Fibroblast of villous mesenchyme (primary cell): ENCODE results near the gene MRPS23. TPM values are rescaled to one million over a fixed set of nuclear protein-coding genes. Genes with fewer than 3 reads are reported as not detected.

Experiments used
- DNase-seq: peaks from one replicate; pipeline ENCODE4 v3.0.0-alpha.2; 2010; ENCODE audit warnings: low read depth
- H3K4me3 ChIP-seq: 2 replicates; pipeline ENCODE4 v1.5.1; 2011; ENCODE audit warnings: low read depth, mild to moderate bottlenecking, low read length
- CTCF ChIP-seq: IDR thresholded peaks from 2 replicates; pipeline ENCODE4 v1.5.1; 2012; ENCODE audit warnings: low read depth, mild to moderate bottlenecking, low read length; ENCODE audit not compliant: insufficient read depth
- total RNA-seq: library from RNA; depleted of rRNA; stranded (reverse); fragments of >200 nt; gene quantifications from 2 replicates; pipeline ENCODE4 v1.2.3, GENCODE V29; 2012

Gene MRPS23
- total RNA-seq, 1 donor: 22.0 TPM

- H3K4me3 ChIP-seq: no peak overlapping the region
- no peak for DNase-seq
- TF ChIP-seq CTCF: peak; percentile 9
These were observed 15.6 kb downstream of the MRPS23 start for GRCh38 chr17:57834146-57834741.

DNA sequence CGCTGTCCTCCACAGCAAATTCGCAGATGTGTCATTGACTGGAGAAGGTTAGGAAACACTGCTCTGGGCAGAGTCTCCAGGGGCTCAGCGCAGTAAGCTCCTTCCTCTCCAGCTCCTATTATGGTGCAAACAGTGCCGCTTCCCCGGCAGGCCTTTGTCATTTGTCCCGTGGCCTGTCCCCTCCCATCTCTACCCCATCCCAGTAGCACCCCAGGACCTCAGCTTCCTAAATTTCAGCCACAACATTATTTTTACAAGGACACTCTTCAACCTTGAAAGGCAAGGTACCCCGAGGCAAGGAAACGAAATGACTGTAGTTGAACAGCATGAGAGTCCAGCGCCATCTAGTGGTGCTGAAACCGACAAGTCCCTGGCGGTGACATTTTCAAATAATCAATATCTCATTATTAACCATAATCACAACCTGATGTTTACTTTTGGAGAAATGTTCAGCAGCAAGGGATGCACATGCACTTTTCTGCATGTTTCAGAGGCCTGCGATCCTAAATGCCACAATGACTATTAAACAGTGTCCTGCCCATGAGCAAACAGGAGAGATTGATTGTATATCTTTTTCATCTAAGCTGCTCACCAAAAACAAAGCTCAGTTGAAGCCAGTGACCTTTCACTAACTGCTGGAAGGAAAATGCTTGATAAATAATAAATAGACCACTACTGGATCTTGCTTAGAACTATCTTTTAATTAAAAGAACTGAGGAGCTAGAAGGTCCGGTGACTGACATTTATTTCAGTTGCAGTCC is 16.5 kb downstream of the MRPS23 start:
- H3K4me3 ChIP-seq: peak overlapping the region; percentile 54
- peak; percentile 91 for TF ChIP-seq CTCF
- peak; percentile 76 for DNase-seq

DNA sequence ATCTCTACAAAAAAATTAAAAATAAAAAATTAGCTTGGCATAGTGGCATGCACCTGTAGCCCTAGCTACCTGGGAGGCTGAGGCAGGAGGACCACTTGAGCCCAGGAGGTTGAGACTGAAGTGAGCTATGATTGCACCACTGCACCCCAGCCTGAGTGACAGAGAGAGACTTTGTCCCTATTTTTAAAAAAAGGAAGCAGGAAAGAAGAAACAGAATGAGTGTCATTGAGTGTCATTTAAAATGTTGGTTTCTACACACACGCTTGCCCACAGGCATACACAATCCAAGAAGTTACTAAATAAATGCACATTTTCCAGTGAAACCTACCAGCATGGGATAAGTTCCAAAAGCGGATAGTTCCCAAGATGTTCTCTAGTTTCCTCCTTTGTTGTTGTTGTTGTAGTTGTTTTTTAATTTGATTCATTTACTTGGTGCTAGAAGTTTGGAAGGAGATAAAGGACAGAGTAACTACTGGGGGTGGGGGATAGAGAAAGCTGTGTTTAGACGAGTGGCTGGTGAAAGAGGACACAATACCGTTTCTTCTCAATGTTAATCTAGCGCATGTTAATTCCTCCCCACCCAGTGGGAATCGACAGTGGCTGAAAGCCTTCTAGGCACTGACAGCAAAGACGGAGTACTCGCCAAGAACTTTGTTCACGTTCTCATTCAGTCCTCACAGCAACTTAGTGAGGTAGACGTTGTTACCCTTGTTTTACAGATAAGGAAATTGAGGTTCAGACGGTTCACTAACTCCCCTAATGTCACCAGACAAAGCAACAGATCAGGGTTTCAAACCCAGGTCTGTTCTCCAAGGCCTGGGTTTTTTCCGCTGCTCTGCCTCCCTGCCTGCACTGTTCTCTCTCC is 17.3 kb downstream of the MRPS23 start:
- no peak for DNase-seq
- TF ChIP-seq CTCF: no peak
- H3K4me3 ChIP-seq: peak overlapping the region; percentile 54

GRCh38 chr17:57830880-57831279 is 19.0 kb downstream of the MRPS23 start:
- DNase-seq: no peak
- no peak for TF ChIP-seq CTCF
- H3K4me3 ChIP-seq: no peak overlapping the region

DNA sequence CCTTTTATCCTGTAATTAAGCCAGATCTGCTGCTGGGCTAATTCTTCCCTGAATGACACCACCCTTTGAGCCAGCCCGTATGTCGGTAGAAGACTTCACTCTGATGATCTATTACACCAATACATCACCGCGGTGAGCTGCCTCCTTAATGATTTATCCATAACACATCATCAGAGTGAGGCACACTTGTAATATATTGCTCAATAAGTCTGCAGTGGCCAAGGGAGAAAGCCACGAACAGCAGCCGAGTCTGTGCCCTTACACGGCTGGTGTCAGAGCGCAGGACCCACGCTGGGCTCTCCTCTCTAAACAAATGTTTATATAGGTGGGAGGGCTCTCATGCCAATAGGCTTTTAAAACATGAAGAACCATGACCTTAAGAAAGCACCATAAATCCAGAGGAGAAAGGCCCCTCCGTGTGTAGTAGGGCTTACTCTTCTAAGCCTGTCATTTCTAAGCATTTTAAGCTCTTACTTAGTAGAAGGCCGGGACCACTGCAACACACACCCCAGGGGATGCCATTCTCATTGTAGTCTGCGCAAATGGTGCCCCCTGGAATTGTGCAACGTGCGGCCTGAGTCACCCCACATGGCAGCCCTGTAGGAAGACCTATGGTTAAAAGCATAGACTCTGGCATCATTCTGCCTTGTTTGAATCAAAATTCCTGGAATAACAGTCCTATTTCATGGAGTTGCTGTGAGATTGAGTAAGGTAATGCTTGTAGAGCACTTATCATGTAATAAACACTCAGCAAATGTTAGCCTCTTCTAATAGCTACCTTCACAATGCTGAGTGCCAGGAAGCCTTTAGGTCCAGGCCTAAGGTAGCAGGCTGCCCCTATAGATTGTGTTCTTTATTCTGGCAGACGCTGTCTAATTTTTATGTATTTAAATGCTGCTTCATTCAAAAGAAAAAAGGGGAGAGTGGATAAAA is 26.1 kb downstream of the MRPS23 start:
- no peak for TF ChIP-seq CTCF
- no peak overlapping the region for H3K4me3 ChIP-seq
- peak; percentile 50 for DNase-seq

- H3K4me3 ChIP-seq: no peak overlapping the region
- DNase-seq: no peak
- TF ChIP-seq CTCF: no peak
These were observed 30.0 kb downstream of the MRPS23 start for GRCh38 chr17:57819867-57820266.
